GM12865 (cell line): Measurements from ENCODE around the gene SPINK4.

Experiments
- DNase-seq: peaks from one replicate; pipeline ENCODE4 v3.0.0; 2010; ENCODE audit warnings: low read depth
- H3K4me3 ChIP-seq: 2 replicates; pipeline ENCODE4 v1.5.1; 2011; ENCODE audit warnings: mild to moderate bottlenecking, low read depth, low read length, control low read depth
- TF ChIP-seq, protein P1 (sequence below): IDR thresholded peaks from 2 replicates; pipeline ENCODE4 v1.5.1; 2011; ENCODE audit warnings: low read length, control low read depth, low read depth, inconsistent platforms; ENCODE audit not compliant: insufficient read depth; ENCODE audit errors: missing control alignments

The SPINK4 gene

DNA sequence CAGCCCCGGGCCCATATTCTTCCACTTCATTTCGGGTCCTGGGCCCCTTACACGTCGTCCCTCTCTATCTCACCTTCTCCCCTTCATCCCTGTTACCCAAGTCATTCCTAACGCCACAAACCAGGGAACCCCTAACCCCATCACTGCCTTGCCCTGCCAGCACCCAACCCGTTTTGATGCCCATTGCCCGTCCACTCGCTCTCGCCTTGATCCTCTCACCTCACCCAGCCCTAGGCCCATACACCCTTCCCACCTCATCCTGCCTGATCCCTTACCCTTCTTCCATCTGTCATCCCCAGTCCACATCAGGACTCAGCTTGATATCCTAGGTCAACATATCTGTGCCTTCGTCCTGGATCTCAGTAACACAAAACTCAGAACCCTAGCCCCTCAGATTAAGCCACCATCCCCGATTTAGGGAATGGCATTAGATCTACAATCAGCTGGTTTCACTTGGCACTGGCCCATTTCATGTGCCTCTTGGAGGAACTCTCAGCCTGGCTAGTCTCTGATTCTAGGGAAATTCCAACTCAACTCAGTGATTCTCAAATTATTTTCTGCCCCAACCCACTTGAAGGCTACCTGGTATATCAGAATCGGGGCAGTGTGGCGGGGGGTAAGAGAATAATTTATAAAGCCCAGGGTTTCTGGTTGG is 25.4 kb downstream of the SPINK4 start:
- TF ChIP-seq, protein P1, sequence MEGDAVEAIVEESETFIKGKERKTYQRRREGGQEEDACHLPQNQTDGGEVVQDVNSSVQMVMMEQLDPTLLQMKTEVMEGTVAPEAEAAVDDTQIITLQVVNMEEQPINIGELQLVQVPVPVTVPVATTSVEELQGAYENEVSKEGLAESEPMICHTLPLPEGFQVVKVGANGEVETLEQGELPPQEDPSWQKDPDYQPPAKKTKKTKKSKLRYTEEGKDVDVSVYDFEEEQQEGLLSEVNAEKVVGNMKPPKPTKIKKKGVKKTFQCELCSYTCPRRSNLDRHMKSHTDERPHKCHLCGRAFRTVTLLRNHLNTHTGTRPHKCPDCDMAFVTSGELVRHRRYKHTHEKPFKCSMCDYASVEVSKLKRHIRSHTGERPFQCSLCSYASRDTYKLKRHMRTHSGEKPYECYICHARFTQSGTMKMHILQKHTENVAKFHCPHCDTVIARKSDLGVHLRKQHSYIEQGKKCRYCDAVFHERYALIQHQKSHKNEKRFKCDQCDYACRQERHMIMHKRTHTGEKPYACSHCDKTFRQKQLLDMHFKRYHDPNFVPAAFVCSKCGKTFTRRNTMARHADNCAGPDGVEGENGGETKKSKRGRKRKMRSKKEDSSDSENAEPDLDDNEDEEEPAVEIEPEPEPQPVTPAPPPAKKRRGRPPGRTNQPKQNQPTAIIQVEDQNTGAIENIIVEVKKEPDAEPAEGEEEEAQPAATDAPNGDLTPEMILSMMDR = no peak
- DNase-seq = no peak
- peak overlapping the region; percentile 90 for H3K4me3 ChIP-seq

DNA sequence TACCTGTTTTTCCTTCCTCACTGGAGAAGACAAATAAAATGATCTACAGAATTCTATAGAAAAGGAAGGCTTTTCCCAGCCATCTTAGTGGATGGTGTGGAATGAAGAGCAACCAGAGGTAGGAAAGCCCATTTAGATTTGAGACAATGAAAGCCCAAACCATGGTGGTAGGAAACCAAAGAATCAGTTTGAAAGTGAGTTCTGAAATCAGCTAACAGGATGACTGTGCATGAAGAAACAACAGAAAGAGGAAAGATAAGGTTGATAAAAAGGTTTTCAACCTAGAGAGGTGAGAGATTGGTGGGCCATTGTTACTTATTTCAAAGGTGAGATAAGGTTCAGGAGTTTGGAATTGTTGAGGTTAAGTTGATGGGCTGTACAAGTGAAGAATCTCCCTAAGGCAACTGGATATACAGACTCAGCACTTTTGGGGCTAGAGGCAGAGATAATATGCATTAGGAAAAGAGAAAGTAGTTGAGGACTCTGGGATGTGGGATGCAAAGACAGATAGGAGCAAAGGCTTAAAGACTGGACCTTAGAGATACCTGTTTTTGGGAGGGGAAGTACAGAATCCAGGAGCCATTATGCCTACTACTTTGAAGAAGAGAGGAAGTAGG is 27.3 kb downstream of the SPINK4 start:
- TF ChIP-seq, protein P1 = no peak
- no peak overlapping the region for H3K4me3 ChIP-seq
- no peak for DNase-seq

DNA sequence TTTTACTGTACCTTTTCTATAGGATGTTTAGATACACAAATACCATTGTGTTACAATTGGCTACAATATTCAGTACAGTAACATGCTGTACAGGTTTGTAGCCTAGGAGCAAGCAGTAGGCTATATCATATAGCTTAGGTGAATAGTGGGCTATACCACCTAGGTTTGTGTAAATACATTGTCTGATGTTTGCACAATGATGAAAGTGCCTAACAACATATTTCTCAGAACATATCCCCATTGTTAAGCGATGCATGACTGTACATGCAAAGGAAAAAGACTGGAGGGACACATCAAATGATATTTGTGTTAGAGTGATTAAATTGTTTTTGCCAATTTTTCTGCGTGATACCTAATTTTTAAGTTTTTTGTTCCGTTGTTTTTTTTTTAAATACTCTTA is 30.2 kb downstream of the SPINK4 start:
- no peak for DNase-seq
- TF ChIP-seq, protein P1 = no peak
- H3K4me3 ChIP-seq = no peak overlapping the region

GRCh38 chr9:33272061-33272460 is 32.1 kb downstream of the SPINK4 start:
- TF ChIP-seq, protein P1 = no peak
- no peak overlapping the region for H3K4me3 ChIP-seq
- DNase-seq = no peak

DNA sequence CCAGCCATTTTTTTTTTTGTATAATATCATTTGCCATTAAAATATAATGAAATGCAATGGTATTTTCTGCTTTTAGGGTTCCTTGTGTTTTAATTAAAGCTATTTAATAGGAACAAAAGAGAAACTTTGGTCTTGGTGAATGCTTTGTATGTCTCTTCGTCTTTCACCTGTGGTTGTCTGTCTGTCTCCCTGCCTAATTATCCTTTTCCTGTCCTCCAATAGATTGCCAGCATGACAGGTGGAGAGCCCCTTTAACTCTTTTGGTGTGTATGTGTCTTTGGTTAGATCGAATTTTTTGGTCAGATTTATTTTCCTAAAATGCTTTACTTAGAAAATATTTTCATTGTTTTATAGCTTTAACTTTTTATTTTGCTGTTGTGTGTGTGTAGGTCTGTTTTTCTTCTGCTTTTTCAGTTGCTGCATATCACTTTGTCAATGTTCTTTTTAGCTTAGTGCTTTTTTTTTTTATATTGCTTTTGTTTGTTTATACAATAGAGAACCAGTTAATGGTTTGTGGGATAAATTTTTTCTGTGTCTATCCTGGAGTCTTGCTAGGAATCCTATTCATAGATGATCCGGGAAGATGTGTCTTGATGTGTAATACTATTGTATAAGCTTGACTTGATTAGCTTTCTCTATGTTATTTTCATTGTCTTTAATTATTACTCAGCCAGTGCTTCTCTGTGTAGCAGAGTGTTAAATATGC is 33.5 kb downstream of the SPINK4 start:
- no peak for DNase-seq
- TF ChIP-seq, protein P1 = no peak
- H3K4me3 ChIP-seq = no peak overlapping the region

DNA sequence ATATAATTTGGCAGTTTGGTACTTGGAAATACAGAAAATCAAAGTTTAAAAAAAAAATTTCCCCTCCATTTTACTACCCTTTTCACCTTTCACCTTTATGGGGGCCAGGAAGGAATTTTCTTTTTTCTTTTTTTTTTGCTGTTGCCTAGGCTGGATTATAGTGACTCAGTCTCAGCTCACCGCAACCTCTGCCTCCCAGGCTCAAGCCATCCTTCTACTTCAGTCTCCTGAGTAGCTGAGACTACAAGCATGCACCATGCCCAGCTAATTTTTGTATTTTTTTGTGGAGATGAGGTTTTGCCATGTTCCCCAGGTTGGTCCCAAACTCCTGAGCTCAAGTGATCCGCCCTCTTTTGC is 34.0 kb downstream of the SPINK4 start:
- no peak for DNase-seq
- TF ChIP-seq, protein P1 = no peak
- no peak overlapping the region for H3K4me3 ChIP-seq
